Breast epithelium (tissue), 3 donors: ENCODE measurements around the gene GAGE12H.
"Not testable (repeated sequence)": the region's sequence is repeated elsewhere in the genome, so short reads cannot be mapped to it uniquely, and the experiment has no call there.

Experiments used
- POLR2A ChIP-seq: fragments of 450-650 bp; IDR thresholded peaks from one replicate; pipeline ENCODE4 v1.6.1; 2016; ENCODE audit warnings: antibody characterized with exemption, mild to moderate bottlenecking, moderate library complexity
- POLR2AphosphoS5 ChIP-seq, 3 donors: sonication (generic); formaldehyde crosslinking; IDR thresholded peaks; one replicate each; pipeline ENCODE4 v1.6.1; 2017; ENCODE audit warnings: antibody characterized with exemption in 3 of 3
- TF ChIP-seq, protein P1 (sequence below), 3 donors: fragments of 450-650 bp; IDR thresholded peaks; one replicate each; pipeline ENCODE4 v1.5.1; 2016 to 2017; ENCODE audit warnings: antibody characterized with exemption in 3 of 3, mild to moderate bottlenecking in 3 of 3, moderate library complexity in 3 of 3

- not testable (repeated sequence) for TF ChIP-seq POLR2A; POLR2AphosphoS5 (IDR thresholded peaks at IDR 0.05)
- TF ChIP-seq, protein P1, sequence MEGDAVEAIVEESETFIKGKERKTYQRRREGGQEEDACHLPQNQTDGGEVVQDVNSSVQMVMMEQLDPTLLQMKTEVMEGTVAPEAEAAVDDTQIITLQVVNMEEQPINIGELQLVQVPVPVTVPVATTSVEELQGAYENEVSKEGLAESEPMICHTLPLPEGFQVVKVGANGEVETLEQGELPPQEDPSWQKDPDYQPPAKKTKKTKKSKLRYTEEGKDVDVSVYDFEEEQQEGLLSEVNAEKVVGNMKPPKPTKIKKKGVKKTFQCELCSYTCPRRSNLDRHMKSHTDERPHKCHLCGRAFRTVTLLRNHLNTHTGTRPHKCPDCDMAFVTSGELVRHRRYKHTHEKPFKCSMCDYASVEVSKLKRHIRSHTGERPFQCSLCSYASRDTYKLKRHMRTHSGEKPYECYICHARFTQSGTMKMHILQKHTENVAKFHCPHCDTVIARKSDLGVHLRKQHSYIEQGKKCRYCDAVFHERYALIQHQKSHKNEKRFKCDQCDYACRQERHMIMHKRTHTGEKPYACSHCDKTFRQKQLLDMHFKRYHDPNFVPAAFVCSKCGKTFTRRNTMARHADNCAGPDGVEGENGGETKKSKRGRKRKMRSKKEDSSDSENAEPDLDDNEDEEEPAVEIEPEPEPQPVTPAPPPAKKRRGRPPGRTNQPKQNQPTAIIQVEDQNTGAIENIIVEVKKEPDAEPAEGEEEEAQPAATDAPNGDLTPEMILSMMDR (IDR thresholded peaks at IDR 0.05), result not testable (repeated sequence)
Observed at GRCh38 chrX:49590488-49590887, 10.7 kb downstream of the GAGE12H start.
